ENCODE results near the gene WDR47.
A peak's percentile ranks its signal among the peaks of the same experiment; 100 is the strongest.
"Not testable (repeated sequence)": the region's sequence is repeated elsewhere in the genome, so short reads cannot be mapped to it uniquely, and the experiment has no call there.

WDR47 gene

DNA sequence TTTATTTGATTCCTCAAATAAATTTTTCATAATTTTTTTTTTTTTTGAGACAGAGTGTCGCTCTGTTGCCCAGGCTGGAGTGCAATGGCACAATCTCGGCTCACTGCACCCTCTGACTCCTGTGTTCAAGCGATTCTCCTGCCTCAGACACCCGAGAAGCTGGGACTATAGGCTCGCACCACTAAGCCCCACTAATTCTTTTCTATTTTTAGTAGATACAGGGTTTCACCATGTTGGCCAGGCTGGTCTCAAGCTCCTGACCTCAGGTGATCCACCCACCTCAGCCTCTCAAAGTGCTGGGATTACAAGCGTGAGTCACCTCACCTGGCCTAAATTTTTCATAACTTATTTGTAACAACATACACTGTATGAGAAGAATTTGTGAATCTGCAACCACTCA is 24.2 kb downstream of the WDR47 start:
- H3K36me3 ChIP-seq (ENCODE audit: insufficient read depth, low read depth, low read length); H3K9ac ChIP-seq (ENCODE audit: low read depth, low read length); H3K27me3 ChIP-seq (ENCODE audit: insufficient read depth, low read length); H3K27ac ChIP-seq (ENCODE audit: low read length); H3K4me1 ChIP-seq (ENCODE audit: insufficient read depth, low read length); H3K4me3 ChIP-seq (ENCODE audit: low read length); H3K9me3 ChIP-seq (ENCODE audit: insufficient read depth, low read depth, low read length): not testable (repeated sequence)

DNA sequence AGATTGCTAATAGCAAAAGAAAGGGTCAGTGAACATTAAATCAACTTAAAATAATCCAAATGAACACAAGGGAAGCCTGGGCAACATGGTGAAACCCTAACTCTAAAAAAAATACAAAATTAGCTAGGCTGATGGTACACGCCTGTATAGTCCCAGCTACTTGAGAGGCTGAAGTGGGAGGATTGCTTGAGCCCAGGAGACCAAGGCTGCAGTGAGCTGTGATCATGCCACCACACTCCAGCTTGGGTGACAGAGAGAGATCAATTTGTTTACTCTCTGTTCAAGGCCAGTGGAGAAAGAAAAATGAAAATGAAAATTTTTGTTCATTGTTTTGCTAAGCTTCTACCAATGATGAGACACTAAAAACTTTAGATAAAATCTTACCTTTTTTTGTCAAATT is 24.8 kb downstream of the WDR47 start:
- Histone ChIP-seq H3K9ac (ENCODE audit: low read depth, low read length) (no peak overlapping the region), H3K4me1 (ENCODE audit: insufficient read depth, low read length) (no peaks in the 10 kb centered on the region), H3K4me3 (ENCODE audit: low read length) (no peak overlapping the region), H3K27ac (ENCODE audit: low read length) (no peak overlapping the region), H3K36me3 (ENCODE audit: insufficient read depth, low read depth, low read length) (no peaks in the 10 kb centered on the region), H3K9me3 (ENCODE audit: insufficient read depth, low read depth, low read length) (no peaks in the 10 kb centered on the region), H3K27me3 (ENCODE audit: insufficient read depth, low read length) (no peaks in the 10 kb centered on the region)

DNA sequence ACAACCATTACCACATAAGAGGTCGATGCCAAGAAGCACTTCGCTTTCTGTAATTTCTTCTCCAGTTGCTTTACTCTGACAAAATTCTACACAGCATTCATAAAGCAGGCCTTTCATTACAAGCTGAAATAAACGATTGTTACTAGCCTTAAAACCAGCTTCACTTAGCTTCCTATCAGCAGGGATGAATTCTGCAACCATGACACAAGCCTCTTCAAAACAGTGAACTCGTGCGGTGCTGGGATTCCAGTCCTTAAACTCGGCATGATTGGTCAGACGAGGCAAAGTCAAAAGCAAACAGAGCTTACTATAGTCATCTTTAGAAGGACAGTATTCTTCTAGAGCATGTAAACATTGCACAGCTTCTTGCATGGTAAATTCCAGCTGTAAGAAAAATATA is 30.6 kb downstream of the WDR47 start:
- no peak overlapping the region for H3K9ac ChIP-seq (ENCODE audit: low read depth, low read length)
- H3K4me3 ChIP-seq (ENCODE audit: low read length), result no peak overlapping the region
- no peaks in the 10 kb centered on the region for H3K4me1 ChIP-seq (ENCODE audit: insufficient read depth, low read length)
- H3K9me3 ChIP-seq (ENCODE audit: insufficient read depth, low read depth, low read length), result no peaks in the 10 kb centered on the region
- peaks cover 7% of the 10 kb centered on the region; the same call in 1 of the 2 replicates for H3K36me3 ChIP-seq (ENCODE audit: insufficient read depth, low read depth, low read length)
- H3K27me3 ChIP-seq (ENCODE audit: insufficient read depth, low read length), result no peaks in the 10 kb centered on the region
- H3K27ac ChIP-seq (ENCODE audit: low read length), result no peak overlapping the region

DNA sequence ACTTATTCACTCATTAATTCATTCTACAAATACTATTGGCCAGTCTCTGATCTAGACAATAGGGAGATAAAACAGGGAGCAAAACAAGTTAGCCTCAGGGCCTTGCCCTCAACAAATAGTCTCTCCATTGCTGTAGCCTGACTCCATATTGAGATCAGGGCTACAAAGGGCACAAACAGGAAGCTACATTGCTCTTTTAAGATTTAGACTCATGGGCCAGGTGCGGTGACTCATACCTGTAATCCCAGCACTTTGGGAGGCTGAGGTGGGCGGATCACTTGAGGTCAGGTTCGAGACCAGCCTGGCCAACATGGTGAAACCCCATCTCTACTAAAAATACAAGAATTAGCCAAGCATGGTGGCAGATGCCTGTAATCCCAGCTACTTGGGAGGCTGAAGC is 45.3 kb downstream of the WDR47 start:
- H3K27ac ChIP-seq (ENCODE audit: low read length); H3K27me3 ChIP-seq (ENCODE audit: insufficient read depth, low read length): not testable (repeated sequence)
- H3K36me3 ChIP-seq (ENCODE audit: insufficient read depth, low read depth, low read length), result peaks cover 25% of the 10 kb centered on the region; the same call in 1 of the 2 replicates

DNA sequence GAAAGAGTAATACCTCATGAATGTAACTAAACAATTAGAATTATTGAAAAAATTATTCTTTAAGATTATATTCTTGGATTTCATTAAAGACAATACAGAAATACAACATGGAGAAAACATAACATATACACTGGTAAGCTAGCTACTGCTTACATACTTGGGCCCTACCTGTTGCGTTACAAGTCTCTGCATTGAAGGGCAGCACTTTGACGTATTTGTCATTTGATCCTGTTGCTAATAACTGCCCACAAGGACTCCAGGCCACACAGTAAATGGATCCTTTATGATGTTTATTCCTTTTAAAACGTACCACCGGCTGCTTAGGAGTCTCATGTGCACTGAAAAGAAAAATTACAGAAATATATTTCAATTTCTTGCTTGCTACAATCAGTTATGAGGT is 58.8 kb downstream of the WDR47 start:
- H3K9ac ChIP-seq (ENCODE audit: low read depth, low read length), result no peak overlapping the region
- H3K27ac ChIP-seq (ENCODE audit: low read length), result no peak overlapping the region
- H3K27me3 ChIP-seq (ENCODE audit: insufficient read depth, low read length), result no peaks in the 10 kb centered on the region
- H3K4me3 ChIP-seq (ENCODE audit: low read length), result no peak overlapping the region
- H3K4me1 ChIP-seq (ENCODE audit: insufficient read depth, low read length), result peaks cover 4% of the 10 kb centered on the region; the same call in 1 of the 2 replicates
- peaks cover 11% of the 10 kb centered on the region; the same call in 1 of the 2 replicates for H3K36me3 ChIP-seq (ENCODE audit: insufficient read depth, low read depth, low read length)
- no peaks in the 10 kb centered on the region for H3K9me3 ChIP-seq (ENCODE audit: insufficient read depth, low read depth, low read length)

More for the DNA sequence above, 45.3 kb downstream of the WDR47 start:
- H3K9me3 ChIP-seq (ENCODE audit: insufficient read depth, low read depth, low read length); H3K4me3 ChIP-seq (ENCODE audit: low read length); H3K9ac ChIP-seq (ENCODE audit: low read depth, low read length); H3K4me1 ChIP-seq (ENCODE audit: insufficient read depth, low read length): not testable (repeated sequence)

DNA sequence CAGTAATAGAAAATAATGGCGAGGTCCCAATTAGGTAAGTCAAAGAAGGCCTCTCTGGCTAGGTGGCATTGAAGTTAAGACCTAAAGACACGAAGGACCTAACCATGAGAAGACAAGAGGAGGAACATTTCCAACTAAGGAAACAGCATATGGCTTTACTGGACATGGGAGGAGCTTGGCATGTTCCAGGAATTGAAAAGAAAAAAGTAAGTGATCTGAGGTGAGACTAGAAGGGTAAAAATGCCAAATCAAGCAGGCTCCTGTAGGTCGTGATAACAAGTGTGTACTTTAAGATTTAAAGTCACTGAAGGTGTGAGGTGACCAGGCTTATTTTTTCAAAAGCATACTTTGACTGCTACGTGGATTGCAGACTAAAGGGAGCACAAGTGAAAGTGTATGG is 65.2 kb downstream of the WDR47 start:
- no peak overlapping the region for H3K9ac ChIP-seq (ENCODE audit: low read depth, low read length)
- H3K4me3 ChIP-seq (ENCODE audit: low read length), result no peak overlapping the region
- H3K36me3 ChIP-seq (ENCODE audit: insufficient read depth, low read depth, low read length), result peaks cover 5% of the 10 kb centered on the region; the same call in 1 of the 2 replicates
- no peak overlapping the region for H3K27ac ChIP-seq (ENCODE audit: low read length)
- H3K9me3 ChIP-seq (ENCODE audit: insufficient read depth, low read depth, low read length), result no peaks in the 10 kb centered on the region
- no peaks in the 10 kb centered on the region for H3K27me3 ChIP-seq (ENCODE audit: insufficient read depth, low read length)
- H3K4me1 ChIP-seq (ENCODE audit: insufficient read depth, low read length), result no peaks in the 10 kb centered on the region

DNA sequence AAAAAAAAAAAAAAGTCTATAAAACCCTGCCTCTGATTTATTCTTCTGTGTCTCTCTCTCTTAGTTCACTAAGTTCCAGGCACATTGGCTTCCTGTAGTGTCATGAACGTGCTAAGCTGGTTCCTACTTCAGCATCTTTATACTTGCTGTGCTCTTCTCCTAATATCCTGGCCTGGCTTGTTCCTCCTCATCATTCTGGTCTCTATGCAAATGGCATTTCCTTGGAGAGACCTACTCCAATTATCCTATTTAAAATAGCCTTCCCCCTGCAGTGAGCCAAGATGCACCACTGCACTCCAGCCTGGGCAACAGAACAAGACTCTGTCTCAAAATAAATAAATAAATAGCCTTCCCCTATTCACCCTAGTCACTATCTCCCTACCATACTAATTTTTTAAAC is 69.0 kb downstream of the WDR47 start:
- Histone ChIP-seq H3K36me3 (ENCODE audit: insufficient read depth, low read depth, low read length) (no peaks in the 10 kb centered on the region), H3K9me3 (ENCODE audit: insufficient read depth, low read depth, low read length) (no peaks in the 10 kb centered on the region), H3K4me3 (ENCODE audit: low read length) (no peak overlapping the region), H3K27ac (ENCODE audit: low read length) (no peak overlapping the region), H3K27me3 (ENCODE audit: insufficient read depth, low read length) (no peaks in the 10 kb centered on the region), H3K4me1 (ENCODE audit: insufficient read depth, low read length) (no peaks in the 10 kb centered on the region), H3K9ac (ENCODE audit: low read depth, low read length) (no peak overlapping the region)

DNA sequence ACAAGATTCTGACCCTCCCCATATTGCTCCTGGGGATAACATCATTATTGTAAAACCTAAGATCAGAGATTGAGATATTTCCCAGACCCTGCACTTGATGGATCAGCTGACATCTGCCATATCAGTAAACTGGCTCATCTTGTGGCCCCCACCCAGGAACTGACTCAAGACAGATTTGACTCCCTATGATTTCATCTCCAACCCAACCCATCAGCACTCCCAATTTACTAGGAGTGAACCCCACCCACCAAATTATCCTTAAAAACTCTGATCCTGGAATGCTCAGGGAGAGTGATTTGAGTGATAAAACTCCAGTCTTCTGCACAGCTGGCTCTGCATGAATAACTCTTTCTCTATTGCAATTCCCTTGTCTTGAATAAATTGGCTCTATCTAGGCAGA is 72.6 kb downstream of the WDR47 start:
- Histone ChIP-seq H3K4me3 (ENCODE audit: low read length) (no peak overlapping the region), H3K27me3 (ENCODE audit: insufficient read depth, low read length) (no peaks in the 10 kb centered on the region), H3K27ac (ENCODE audit: low read length) (no peak overlapping the region), H3K9ac (ENCODE audit: low read depth, low read length) (no peak overlapping the region), H3K9me3 (ENCODE audit: insufficient read depth, low read depth, low read length) (no peaks in the 10 kb centered on the region), H3K36me3 (ENCODE audit: insufficient read depth, low read depth, low read length) (no peaks in the 10 kb centered on the region), H3K4me1 (ENCODE audit: insufficient read depth, low read length) (no peaks in the 10 kb centered on the region)

DNA sequence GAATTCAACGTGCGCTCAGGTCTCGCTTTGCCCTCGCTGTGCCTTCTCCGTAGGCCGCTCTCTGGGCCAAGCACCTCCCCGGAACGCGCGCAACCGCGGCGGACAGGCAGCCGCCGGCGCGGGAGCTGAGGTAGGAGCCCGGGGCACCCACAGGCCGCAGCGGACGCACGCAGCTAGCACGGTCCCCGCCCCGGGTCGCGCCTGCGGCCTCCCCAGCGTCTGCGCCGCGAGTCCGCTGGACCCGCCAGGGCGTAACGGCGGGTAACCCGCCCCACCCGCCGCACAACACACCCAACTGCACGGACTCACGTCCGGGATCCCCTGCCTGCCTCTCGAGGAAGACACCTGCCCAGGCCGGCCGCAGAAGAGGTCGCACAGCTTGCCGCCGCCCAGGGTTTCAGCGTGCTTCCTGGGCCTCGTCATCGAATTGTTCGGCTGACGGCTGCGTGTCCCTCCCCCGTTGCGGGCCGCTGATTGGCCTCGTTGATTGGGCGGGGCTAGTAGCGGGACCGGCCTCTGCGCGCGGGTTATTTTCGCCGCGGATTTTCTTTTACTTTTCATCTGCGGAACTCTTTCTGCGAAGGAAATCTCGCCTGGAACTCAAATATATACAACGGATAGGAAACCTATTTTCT is 78.7 kb downstream of the WDR47 start, which contains the start of gene CLCC1:
Gene CLCC1 (minus strand): TSS at position 433 of the 635 bp plus-strand sequence. CDS start 13,047 bp downstream, outside the sequence.
- peak within 1 kb of the TSS; percentile 82 for H3K4me3 ChIP-seq (ENCODE audit: low read length)
- H3K27ac ChIP-seq (ENCODE audit: low read length), result no peak within 1 kb of the TSS
- H3K27me3 ChIP-seq (ENCODE audit: insufficient read depth, low read length), result peaks cover 4% of the 10 kb centered on the region; the same call in 1 of the 2 replicates
- 0 out of 2 replicates have a peak, but pooled peaks cover 7% of the 10 kb centered on the region for H3K36me3 ChIP-seq (ENCODE audit: insufficient read depth, low read depth, low read length)
- H3K9me3 ChIP-seq (ENCODE audit: insufficient read depth, low read depth, low read length), result no peaks in the 10 kb centered on the region
- peaks cover 7% of the 10 kb centered on the region for H3K4me1 ChIP-seq (ENCODE audit: insufficient read depth, low read length)
- peak within 1 kb of the TSS; percentile 84 for H3K9ac ChIP-seq (ENCODE audit: low read depth, low read length)

DNA sequence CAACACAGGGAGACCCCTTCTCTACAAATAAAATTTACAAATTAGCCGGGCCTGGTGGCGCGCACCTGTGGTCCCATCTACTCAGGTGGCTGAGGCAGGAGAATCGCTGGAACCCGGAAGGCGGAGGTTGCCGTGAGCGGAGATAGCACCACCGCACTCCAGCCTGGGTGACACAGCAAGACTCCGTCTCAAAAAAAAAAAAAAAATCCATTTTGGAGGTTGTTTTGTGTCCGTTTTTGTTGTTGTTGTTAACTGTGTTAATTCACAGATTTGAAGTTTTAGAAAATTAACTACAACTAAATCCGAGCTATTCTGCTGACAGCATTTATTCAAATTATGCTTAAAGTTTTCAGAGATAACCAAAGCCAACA is 79.2 kb downstream of the WDR47 start:
- peaks cover 7% of the 10 kb centered on the region for H3K4me1 ChIP-seq (ENCODE audit: insufficient read depth, low read length)
- H3K36me3 ChIP-seq (ENCODE audit: insufficient read depth, low read depth, low read length), result 0 out of 2 replicates have a peak, but pooled peaks cover 7% of the 10 kb centered on the region

DNA sequence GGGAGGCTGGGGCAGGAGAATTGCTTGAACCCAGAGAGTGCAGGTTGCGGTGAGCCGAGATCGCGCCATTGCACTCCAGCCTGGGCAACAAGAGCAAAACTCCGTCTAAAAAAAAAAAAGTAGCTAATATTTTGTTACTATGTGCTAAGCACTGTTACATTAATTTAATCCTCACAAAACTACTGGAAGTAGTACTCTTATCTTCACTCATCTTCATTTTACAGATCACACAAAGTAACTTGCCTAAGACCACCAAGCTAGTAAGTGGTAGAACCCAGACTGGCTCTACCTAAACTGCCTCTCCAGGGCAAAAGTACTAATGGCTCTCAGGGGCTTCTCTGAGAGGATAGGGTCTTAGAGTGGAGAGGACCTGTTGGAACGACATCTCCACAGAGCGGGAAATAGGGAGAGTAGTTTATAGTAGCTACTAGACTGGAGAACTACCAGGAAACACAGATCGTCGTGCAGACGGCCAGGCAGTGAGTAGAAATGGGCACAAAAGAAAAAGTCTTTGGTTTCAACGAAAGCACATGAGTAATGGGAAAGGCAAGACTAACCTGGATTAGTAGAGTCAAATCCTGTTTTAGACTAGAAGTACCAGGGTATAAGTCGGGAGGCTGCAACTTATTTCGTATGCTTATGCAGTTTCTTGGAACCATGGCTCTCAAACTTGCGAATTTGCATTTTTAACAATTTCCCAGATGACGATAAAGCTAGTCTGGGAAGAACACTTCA is 80.0 kb downstream of the WDR47 start:
- Histone ChIP-seq H3K4me1 (ENCODE audit: insufficient read depth, low read length) (peaks cover 7% of the 10 kb centered on the region), H3K9me3 (ENCODE audit: insufficient read depth, low read depth, low read length) (no peaks in the 10 kb centered on the region), H3K36me3 (ENCODE audit: insufficient read depth, low read depth, low read length) (0 out of 2 replicates have a peak, but pooled peaks cover 7% of the 10 kb centered on the region), H3K27me3 (ENCODE audit: insufficient read depth, low read length) (peaks cover 4% of the 10 kb centered on the region; the same call in 1 of the 2 replicates), H3K9ac (ENCODE audit: low read depth, low read length) (peak overlapping the region; percentile 84; the same call in 1 of the 2 replicates), H3K4me3 (ENCODE audit: low read length) (peak overlapping the region; percentile 82), H3K27ac (ENCODE audit: low read length) (no peak overlapping the region)

More for the DNA sequence above, 79.2 kb downstream of the WDR47 start:
- H3K4me3 ChIP-seq (ENCODE audit: low read length), result peak overlapping the region; percentile 82
- no peak overlapping the region for H3K27ac ChIP-seq (ENCODE audit: low read length)
- H3K9me3 ChIP-seq (ENCODE audit: insufficient read depth, low read depth, low read length), result no peaks in the 10 kb centered on the region
- peaks cover 4% of the 10 kb centered on the region; the same call in 1 of the 2 replicates for H3K27me3 ChIP-seq (ENCODE audit: insufficient read depth, low read length)
- peak overlapping the region; percentile 84 for H3K9ac ChIP-seq (ENCODE audit: low read depth, low read length)

DNA sequence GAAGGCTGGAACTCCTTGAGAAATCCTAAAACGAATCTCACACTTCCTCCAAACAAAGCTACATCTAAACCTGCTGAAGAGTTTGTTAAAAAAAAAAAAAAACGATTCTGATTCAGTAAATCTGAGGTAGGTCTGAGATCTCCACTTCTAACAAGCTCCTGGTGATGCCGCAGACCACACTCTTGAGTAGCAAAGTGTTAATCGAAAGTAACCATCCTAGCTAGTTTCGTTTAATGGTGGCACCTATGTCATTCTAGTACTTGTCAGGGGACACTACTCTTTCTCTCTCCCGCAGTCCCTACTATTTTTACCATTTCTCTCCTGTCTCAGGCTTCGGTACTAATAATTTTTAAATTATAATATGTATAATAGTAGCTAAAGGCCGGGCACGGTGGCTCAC is 80.7 kb downstream of the WDR47 start:
- Histone ChIP-seq H3K9me3 (ENCODE audit: insufficient read depth, low read depth, low read length) (no peaks in the 10 kb centered on the region), H3K4me1 (ENCODE audit: insufficient read depth, low read length) (peaks cover 7% of the 10 kb centered on the region), H3K36me3 (ENCODE audit: insufficient read depth, low read depth, low read length) (0 out of 2 replicates have a peak, but pooled peaks cover 7% of the 10 kb centered on the region), H3K27ac (ENCODE audit: low read length) (no peak overlapping the region), H3K9ac (ENCODE audit: low read depth, low read length) (no peak overlapping the region), H3K4me3 (ENCODE audit: low read length) (no peak overlapping the region), H3K27me3 (ENCODE audit: insufficient read depth, low read length) (peaks cover 4% of the 10 kb centered on the region; the same call in 1 of the 2 replicates)
